GM10847 (cell line): ENCODE data around the gene GPRC5D.

Experiments
- POLR2A ChIP-seq: IDR thresholded peaks from 2 replicates; pipeline ENCODE4 v1.6.1; 2011; ENCODE audit not compliant: insufficient read length; ENCODE audit errors: extremely low read depth

GPRC5D gene

GRCh38 chr12:12952036-12952435, at the start of gene GPRC5D:
GPRC5D (minus strand) TSS chr12:12952170; CDS start chr12:12950384, 1,786 bp downstream.
- no peak for TF ChIP-seq POLR2A

- no peak for TF ChIP-seq POLR2A
These were observed 49.7 kb upstream of the GPRC5D start for GRCh38 chr12:13001775-13002040.

- TF ChIP-seq POLR2A: no peak
These were observed 49.2 kb upstream of the GPRC5D start for GRCh38 chr12:13000925-13001774.

- no peak for TF ChIP-seq POLR2A
These were observed 48.6 kb upstream of the GPRC5D start for GRCh38 chr12:13000616-13000924.

GRCh38 chr12:12999959-13000615, 48.1 kb upstream of the GPRC5D start, which contains the start of gene HEBP1:
HEBP1 (minus strand) TSS chr12:13000265; CDS start chr12:13000114, 151 bp downstream.
- TF ChIP-seq POLR2A: no peak

GRCh38 chr12:12999271-12999958, 47.4 kb upstream of the GPRC5D start:
- no peak for TF ChIP-seq POLR2A

- TF ChIP-seq POLR2A: no peak
These were observed 46.3 kb upstream of the GPRC5D start for GRCh38 chr12:12998248-12998647.

- no peak for TF ChIP-seq POLR2A
These were observed 45.8 kb upstream of the GPRC5D start for GRCh38 chr12:12997734-12998133.

- no peak for TF ChIP-seq POLR2A
These were observed 45.2 kb upstream of the GPRC5D start for GRCh38 chr12:12997156-12997555.

GRCh38 chr12:12996209-12996608, 44.2 kb upstream of the GPRC5D start:
- no peak for TF ChIP-seq POLR2A

GRCh38 chr12:12995088-12995487, 43.1 kb upstream of the GPRC5D start:
- no peak for TF ChIP-seq POLR2A

GRCh38 chr12:12993367-12993766, 41.4 kb upstream of the GPRC5D start:
- TF ChIP-seq POLR2A: no peak

GRCh38 chr12:12992418-12993130, 40.6 kb upstream of the GPRC5D start:
- TF ChIP-seq POLR2A: no peak

- no peak for TF ChIP-seq POLR2A
These were observed 38.9 kb upstream of the GPRC5D start for GRCh38 chr12:12990700-12991468.

GRCh38 chr12:12987421-12987820, 35.5 kb upstream of the GPRC5D start:
- TF ChIP-seq POLR2A: no peak
